Activated CD8-positive, alpha-beta memory T cell treated with anti-CD3 and anti-CD28 coated beads, Interleukin-2, amount 50 U/mL, for 1 hour (primary cell): ENCODE data around the gene TAOK3.

Experiments used
- DNase-seq: peaks from one replicate; pipeline ENCODE4 v3.0.0-alpha.2; 2020; ENCODE audit errors: extremely low read depth

Gene TAOK3

GRCh38 chr12:118212606-118213005 lies 160.1 kb downstream of the TAOK3 start:
- no peak for DNase-seq

- DNase-seq = no peak
Measured at GRCh38 chr12:118206107-118206412, 166.6 kb downstream of the TAOK3 start.

- no peak for DNase-seq
Measured at GRCh38 chr12:118193958-118194357, 178.7 kb downstream of the TAOK3 start.

GRCh38 chr12:118193477-118193876 lies 179.2 kb downstream of the TAOK3 start:
- no peak for DNase-seq

- DNase-seq = no peak
Measured at GRCh38 chr12:118190266-118190665, 182.4 kb downstream of the TAOK3 start.

GRCh38 chr12:118189741-118190191 lies 182.9 kb downstream of the TAOK3 start:
- DNase-seq = no peak

GRCh38 chr12:118188690-118189371 lies 183.9 kb downstream of the TAOK3 start:
- DNase-seq = no peak

GRCh38 chr12:118187751-118188435 lies 184.8 kb downstream of the TAOK3 start:
- no peak for DNase-seq

- DNase-seq = no peak
Measured at GRCh38 chr12:118185602-118186397, 186.9 kb downstream of the TAOK3 start.

- DNase-seq = no peak
Measured at GRCh38 chr12:118183711-118184110, 189.0 kb downstream of the TAOK3 start.

GRCh38 chr12:118183155-118183554 lies 189.6 kb downstream of the TAOK3 start:
- no peak for DNase-seq

GRCh38 chr12:118175823-118176447 lies 196.8 kb downstream of the TAOK3 start:
- DNase-seq = no peak

- DNase-seq = no peak
Measured at GRCh38 chr12:118166946-118167345, 205.8 kb downstream of the TAOK3 start.

GRCh38 chr12:118164798-118165486 lies 207.8 kb downstream of the TAOK3 start:
- DNase-seq = no peak

GRCh38 chr12:118160536-118160935 lies 212.2 kb downstream of the TAOK3 start:
- no peak for DNase-seq

GRCh38 chr12:118151755-118152154 lies 221.0 kb downstream of the TAOK3 start:
- no peak for DNase-seq

GRCh38 chr12:118150625-118151024 lies 222.1 kb downstream of the TAOK3 start:
- DNase-seq = no peak

GRCh38 chr12:118148287-118148686 lies 224.4 kb downstream of the TAOK3 start:
- DNase-seq = no peak

- DNase-seq = no peak
Measured at GRCh38 chr12:118145798-118146156, 226.9 kb downstream of the TAOK3 start.

- no peak for DNase-seq
Measured at GRCh38 chr12:118145113-118145797, 227.5 kb downstream of the TAOK3 start.

GRCh38 chr12:118144499-118144898 lies 228.2 kb downstream of the TAOK3 start:
- no peak for DNase-seq
